HG02763 (cell line): ENCODE results near the gene CMTM2.
"Not testable (repeated sequence)": the region's sequence is repeated elsewhere in the genome, so short reads cannot be mapped to it uniquely, and the experiment has no call there.

Experiments used
- ATAC-seq: cut with Tn5 transposase; IDR thresholded peaks from one replicate; pipeline ENCODE4 v1.9.1; 2021; ENCODE audit warnings: mild to moderate bottlenecking, moderate library complexity; ENCODE audit not compliant: unreplicated experiment

Gene CMTM2

DNA sequence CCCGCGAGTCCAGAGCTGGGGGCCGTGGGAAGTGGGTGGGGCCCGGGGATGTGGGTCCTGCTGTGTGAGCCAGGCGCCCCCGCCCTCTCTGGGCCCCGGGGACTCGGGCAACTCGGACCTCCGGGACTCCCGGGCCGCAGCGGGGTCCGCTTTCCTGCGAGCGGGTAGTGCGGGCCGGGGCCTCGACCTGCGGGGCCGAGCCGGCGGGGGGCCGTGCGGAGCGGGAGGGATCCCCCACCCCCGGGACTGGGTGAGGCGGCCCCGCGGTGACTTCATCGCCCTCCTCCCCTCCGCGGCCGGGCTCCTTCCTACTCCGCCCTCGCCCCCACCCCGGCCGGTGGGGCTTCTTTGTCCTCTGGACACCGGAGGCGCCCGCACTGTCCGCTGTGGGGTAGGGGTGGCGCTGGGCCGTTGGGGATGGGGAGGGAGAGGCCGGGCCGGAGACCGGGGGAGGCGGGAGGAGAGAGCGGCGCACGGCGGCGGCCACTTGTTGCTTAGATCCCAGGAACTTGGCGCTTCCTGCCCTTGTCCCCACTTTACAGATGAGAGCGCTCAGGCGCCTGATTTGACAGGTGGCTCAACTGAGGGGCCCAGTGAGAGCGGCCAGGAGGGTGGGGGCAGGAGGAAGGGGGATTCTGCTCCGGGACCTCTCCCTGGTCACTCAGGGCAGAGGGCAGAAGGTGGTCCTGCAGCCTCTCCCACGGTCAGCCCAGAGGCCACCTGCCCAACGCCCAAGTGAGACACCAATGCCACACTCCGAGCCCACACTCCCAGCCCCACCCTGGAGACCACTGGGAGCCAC is 26.1 kb downstream of the CMTM2 start:
- no peak for ATAC-seq

GRCh38 chr16:66605979-66606751 is 26.9 kb downstream of the CMTM2 start:
- ATAC-seq: peak; percentile 33

DNA sequence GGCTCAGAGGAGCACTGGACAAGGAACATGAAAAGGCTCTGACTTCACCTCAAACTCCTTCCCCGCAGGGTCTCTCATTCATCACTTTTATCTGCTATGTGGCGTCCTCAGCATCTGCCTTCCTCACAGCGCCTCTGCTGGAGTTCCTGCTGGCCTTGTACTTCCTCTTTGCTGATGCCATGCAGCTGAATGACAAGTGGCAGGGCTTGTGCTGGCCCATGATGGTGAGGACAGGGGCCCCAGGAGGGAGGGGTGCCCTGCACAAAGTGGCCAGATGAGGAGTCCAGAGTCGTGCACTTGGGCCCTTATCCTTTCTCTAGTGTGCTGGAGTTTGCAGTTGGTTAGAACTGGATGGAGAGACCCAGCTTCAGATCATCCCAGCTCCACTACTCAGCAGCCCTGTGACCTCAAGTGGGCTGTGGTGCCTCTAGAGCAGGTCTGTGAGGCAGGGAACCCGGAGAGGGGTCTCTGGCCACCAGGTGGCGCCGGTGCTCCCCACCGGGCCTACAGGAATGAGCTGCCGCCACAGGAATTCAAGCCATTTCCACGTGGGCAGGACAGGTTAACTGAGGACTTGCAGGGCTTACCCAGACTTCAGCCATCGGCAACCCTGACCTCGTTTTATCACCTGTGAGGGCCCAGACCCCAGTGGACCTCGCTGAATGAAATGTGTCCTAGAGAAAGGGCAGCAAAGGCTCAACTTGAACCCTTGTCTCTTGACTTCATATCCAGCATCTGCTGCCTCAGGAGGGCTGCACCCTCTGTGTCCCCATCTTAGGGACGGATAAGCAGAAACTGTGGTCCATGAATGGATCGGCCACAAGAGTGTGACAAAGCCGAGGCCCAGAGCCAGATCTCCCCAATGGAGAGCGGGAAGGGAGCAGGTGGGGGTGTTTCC is 29.2 kb downstream of the CMTM2 start:
- ATAC-seq: peak; percentile 37

DNA sequence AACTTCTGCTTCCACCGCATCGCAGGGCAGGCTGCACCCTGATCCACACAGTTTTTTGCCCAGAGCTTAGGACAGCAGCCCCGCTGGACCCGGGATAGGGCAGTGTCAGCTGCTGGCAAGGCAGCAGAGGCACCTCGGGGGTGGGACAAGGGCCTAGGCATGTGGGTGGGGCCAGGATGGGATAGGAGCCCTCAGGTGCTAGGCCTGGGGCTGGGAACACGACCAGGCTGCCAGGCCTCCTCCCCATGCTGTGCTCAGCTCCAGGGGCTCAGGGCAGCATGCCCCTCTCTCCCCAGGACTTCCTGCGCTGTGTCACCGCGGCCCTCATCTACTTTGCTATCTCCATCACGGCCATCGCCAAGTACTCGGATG is 29.9 kb downstream of the CMTM2 start:
- ATAC-seq: no peak

GRCh38 chr16:66610111-66610820 is 31.0 kb downstream of the CMTM2 start:
- no peak for ATAC-seq

DNA sequence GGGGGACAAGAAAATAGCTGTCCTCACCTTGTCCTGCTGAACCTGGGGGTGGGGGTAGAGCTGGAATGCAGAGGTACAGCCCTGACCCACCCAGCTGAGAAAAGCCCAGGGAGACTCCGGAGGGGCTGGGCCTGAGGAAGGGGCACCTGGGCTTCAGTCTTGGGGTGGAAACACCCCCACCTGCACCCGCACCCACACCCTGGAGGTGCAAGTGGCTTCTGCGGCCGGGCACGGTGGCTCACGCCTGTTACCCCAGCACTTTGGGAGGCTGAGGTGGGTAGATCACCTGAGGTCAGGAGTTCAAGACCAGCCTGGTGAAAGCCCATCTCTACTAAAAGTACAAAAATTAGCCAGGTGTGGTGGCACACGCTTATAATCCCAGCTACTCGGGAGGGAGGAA is 32.6 kb downstream of the CMTM2 start:
- not testable (repeated sequence) for ATAC-seq

- ATAC-seq: no peak
Measured at GRCh38 chr16:66612422-66612821, 33.2 kb downstream of the CMTM2 start.

GRCh38 chr16:66614161-66614802 is 35.0 kb downstream of the CMTM2 start:
- no peak for ATAC-seq

GRCh38 chr16:66616169-66616568 is 36.9 kb downstream of the CMTM2 start:
- no peak for ATAC-seq

- no peak for ATAC-seq
Measured at GRCh38 chr16:66616592-66616991, 37.3 kb downstream of the CMTM2 start.

DNA sequence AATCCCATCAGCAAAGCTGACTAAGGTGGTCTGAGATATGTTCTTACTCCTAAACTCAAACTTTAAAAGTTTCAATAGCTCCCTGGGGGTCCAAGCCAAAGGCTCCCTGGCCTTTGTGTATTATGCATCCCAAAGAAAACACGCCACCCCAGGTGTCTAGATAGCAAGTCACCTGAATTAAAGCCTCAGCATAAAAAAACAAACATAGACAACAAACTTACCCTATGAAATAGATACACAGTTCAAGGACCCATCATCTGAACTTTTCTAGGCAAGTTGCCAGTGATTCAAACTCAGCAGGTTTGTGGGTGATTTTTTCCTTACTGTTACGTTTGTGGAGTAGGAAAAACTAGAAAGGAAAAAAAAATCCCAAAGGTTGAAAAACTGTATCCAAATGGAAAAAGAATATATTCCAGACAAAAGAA is 37.8 kb downstream of the CMTM2 start:
- ATAC-seq: no peak

DNA sequence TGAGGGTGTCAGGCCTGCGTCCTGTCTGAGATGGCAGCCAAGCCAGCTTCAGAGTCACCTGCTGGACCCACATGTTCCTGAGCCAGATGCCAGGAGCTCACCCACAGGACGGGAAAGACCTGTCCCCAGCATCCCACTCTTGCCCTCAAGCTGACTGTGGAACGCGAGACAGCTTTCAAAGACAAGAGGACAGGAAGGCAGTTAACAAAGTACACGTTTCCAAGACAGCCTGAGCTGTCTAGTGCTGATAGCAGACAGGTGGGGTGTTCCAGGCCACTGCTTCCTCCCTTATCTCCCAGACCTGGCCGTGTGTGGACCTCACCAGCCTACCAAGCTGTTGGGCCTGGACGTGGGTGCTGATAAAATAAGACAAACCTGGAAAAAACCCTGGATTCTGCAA is 38.5 kb downstream of the CMTM2 start:
- no peak for ATAC-seq

- ATAC-seq: no peak
Measured at GRCh38 chr16:66618588-66619375, 39.5 kb downstream of the CMTM2 start.

DNA sequence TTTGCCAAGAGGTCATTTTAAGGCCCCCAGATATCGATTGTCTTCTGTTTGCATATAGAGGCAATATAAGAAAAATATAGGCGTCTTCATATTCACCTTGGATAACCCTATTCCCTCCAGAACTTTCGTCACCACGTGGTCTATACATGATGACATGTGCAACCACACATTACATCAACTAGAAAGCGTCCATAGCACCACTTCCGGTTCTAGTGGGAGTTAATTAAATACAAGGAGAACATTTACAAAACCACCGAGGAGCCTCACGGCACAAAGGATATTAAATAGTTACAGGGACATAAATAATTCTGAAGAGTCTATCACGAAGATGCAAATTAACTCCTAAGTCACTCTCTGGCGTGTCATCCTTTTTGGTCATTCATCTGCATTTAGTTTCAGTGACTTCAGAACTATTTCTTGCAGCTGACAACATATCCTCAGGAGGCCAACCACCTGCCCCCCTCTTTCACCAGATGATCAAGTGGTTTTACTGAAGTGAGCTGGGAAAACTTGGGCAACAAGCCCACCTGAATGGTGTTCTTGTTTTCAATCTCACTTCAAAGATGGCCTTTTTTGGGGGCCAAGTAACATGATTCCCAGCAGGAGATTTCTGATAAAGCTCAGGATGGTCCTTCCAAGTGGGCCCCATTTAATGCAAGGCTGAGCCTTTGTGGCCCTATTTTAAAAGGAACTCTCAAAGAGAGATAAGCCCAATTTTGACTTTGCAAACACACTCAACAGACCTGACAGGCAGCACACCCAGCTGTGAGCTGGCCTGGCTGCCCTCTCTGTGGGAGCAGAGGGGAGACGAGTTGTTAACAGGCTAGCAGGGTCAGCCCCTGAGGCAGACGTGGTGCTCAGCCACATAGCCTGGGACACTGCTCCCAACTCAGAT is 40.5 kb downstream of the CMTM2 start:
- no peak for ATAC-seq

GRCh38 chr16:66620429-66620795 is 41.1 kb downstream of the CMTM2 start:
- no peak for ATAC-seq

DNA sequence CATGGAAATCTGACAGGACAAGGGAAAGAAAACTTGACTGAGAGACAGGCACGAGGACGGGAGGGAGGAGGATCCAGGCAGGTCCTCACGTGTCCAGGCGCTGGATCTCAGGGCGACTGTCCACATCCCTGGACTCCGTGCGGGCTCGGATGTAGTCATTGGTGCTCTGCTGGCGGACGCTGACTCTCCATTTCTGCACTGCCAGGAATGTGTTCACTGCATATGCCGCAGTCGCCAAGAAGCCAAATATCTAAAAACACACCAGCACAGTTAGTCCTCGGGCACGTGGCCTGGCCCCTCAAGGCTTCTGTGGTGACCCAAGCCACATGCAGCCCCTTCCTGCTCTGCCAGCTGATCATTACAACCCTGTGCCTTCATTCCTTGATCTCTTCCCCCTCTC is 42.7 kb downstream of the CMTM2 start:
- no peak for ATAC-seq

DNA sequence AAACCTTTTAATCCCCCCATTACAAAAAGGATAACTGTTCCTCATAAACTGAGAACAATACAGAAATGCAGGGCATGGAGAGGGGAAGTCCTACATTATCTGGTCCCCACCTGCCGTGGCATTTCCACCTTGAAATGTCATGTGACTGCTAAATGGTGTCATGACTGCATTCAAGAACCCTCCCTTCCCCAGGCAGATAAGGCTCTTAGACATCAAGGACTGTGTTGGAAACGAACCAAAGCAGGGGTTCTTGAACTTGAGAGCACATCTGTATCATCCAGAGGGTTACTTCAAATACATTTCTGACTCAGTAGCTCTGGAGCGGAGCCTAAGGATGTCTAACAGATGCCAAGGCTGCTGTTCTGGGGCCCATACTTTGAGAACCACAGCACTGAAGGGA is 43.6 kb downstream of the CMTM2 start:
- ATAC-seq: no peak

GRCh38 chr16:66623755-66624154 is 44.5 kb downstream of the CMTM2 start:
- no peak for ATAC-seq
